NCI-H69 (cell line): ENCODE data around the gene FAM222B.
A peak's percentile ranks its signal among the peaks of the same experiment; 100 is the strongest.
"Not testable (repeated sequence)": the region's sequence is repeated elsewhere in the genome, so short reads cannot be mapped to it uniquely, and the experiment has no call there.

Source experiments
- DNase-seq: peaks from one replicate; lab custom pipeline; 2025; lab: John Stamatoyannopoulos, UW

FAM222B gene

DNA sequence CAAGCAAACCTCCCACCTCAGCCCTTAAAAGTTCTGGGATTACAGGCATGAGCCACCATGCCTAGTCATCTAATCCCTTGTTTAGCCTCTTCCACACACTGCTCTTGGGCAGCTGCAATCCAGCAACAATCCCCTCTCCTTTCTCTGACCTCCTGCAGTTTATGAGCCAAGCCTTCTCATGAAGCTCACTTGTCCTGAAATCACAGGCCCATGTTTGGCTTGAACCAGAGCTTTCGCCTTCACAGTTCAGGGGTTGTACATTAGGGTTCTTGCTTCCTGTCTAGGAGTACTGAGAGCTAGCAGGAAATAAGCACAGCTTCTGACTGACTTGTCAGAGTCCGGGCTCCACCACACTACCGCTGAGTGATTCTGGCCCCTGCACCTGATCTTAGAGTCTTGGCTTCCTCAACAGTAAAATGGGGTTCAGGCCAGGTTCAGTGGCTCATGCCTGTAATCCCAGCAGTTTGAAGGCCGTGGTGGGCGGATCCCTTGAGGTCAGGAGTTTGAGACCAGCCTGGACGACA is 28.5 kb upstream of the FAM222B start:
- no peak for DNase-seq

DNA sequence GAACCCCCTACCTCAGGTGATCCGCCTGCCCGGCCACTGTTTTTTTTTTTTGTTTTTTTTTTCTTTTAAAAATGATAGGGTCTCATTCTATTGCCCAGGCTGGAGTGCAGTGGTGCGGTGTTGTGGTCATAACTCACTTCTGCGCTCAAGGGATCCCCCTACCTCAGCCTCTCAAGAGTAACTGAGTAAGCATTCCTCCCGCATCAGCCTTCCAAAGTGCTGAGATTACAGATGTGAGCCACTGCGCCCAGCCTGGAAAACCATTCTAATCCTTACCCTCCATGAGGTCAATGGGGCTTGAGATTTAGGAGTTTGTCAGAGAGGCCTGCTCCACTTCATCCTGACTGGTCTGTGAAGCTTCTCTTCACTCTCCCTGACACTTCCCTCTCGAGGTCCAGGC is 24.7 kb upstream of the FAM222B start:
- DNase-seq: no peak

DNA sequence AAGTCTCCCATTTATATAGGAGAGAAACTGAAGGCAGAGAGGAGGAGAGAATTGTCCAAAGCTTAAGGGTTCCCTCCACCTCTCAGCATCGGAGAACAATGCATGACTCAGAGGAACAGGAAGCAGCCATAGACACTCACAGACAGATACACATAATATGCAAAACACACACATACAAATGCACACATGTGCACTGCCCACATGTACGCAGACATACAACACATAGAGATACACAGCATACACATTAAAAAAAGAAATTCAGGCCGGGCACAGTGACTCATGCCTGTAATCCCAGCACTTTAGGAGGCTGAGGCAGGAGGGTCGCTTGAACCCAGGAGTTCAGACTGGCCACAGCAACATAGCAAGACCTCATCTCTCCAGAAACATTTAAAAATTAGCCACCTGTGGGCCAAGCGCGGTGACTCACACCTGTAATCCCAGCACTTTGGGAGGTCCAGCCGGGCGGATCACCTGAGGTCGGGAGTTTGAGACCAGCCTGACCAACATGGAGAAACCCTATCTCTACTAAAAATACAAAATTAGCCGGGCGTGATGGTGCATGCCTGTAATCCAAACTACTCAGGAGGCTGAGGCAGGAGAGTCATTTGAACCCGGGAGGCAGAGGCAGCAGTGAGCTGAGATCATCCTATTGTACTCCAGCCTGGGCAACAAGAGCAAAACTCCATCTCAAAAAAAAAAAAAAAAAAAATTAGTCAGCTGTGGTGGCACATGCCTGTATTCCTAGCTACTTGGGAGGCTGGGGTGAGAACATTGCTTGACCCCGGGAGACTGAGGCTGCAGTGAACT is 23.6 kb upstream of the FAM222B start:
- no peak for DNase-seq

DNA sequence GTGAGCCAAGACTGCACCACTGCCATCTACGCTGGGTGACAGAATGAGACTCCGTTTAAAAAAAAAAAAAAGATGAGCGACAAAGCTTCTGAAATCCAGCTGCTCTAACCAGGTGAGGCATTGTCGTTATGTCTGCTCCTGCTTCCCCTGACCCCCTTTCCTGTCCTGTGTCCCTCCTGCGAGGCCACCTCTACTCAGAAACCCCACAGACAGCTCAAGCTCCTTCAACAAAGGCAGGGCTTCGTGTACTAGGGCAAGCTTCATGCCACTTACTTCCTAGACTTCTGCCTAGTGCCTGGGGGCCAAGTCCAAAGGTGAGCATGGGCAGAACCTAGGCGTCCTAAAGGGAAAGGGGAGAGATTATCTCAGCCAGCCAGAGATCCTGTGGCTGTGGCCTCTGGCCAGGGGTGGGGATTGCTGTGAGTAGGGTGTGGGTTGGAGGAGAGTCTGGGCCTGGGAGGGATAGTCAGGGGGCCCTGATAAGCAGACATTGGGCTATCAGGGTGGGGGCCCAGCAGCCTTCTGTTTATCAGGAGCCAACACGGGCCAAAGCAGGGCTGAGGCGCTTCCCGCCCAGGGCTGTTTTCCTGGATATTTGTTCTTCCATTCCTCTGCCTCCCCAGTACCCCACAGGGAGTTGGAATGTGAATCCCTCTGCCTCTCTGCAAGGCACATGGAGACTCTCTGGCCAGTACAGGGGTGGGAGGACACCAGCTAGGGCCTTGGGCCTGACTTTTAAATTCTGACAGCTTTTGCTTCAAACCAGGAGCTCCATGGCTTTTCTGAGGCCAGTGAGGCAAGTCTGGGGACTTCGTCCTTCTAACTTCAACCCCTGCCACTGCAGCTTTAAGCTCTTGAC is 22.6 kb upstream of the FAM222B start:
- no peak for DNase-seq

DNA sequence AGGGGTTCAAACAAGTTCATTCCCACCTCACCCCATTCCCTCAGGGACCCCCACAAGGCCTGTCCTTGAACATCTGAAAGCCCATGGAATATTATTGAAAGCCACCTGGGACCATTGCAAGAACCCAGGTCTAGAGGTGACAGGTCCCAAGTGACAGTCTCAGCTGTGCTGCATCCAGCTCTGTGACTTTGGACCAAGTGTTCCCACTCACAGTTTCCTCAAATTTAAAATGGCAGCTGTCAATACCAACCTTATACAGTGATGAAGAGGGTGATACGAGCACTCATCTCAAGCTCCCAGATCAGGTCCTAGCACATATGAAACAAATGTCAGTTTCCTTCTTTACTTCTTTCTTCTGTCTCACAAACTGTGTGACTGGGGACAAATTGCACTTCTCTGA is 21.4 kb upstream of the FAM222B start:
- DNase-seq: no peak

DNA sequence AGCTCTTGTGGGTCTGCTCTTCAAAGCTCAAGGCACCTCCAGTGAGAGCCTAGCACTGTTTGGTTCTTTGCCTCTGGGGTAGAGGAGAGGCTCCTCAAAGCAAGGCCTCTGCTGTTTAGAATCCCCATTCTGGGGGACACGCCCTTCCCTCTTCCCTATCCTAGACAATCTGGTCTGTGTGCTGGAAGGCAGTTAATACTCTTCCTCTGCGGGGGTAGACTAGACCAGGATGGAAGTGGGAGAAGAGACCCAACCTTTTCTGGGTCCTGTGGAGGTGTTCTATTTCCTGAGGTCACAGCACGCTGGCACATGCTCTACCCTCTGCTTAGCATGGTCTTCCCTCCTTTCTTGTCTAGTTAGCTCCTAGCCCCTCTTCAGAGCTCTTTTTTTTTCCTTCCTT is 20.0 kb upstream of the FAM222B start:
- DNase-seq: no peak

DNA sequence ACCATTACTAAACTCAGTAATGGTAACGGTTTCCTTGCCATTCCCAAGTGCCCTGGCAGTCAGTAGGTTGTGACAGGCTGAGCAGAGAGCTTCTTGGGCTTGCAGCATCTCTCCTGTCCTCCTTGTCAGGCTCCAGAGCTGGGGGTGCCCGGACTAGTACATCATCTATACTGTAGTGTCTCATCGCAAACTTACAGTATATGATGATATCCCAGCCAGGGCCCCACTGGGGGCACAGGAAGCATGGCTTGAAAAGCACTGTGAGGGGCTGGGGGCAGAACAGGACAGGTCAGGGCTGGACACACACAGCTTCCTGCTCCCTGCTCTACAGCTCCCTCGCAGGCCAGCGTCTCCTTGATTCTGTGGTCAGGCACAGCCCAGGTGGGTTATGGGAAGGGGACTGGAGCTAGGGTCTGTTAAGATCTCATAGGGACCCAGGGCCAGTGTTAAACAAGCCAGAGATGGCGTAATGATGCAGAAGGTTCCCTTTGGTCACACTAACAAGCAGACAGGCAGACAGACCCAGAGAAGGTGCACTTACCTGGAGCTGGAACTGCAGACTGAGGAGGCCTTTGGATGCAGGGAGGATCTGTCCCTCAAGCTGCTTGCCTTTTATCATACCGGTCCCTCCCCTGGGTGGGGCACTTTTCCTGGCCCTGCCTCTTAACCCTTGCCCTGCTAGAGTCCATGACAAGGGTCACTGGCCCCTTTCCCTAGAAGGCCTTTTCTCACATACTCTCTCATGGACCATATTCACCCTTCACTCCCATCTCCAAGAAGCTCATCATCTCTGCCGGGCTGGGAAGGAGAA is 19.0 kb upstream of the FAM222B start:
- DNase-seq: no peak

DNA sequence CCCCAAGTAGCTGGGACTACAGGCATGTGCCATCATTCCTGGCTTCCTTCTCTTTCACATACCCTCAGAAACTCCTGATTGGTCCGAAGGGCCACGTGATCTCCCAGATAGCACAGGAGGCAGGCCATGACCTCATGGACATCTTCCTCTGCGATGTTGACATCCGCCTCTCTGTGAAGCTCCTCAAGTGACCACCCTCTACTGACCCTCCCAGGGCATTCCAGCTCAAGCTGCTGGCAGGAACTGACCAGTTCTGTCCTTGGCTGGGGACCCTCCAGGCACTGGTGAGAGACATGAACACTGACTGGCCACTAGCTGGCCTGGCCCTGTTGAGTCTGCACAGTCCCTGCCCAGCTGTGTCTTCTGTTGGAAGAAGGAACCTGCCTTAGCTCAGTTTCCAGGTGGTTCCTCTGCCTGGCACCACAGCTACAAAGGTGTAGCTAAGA is 17.8 kb upstream of the FAM222B start:
- no peak for DNase-seq

DNA sequence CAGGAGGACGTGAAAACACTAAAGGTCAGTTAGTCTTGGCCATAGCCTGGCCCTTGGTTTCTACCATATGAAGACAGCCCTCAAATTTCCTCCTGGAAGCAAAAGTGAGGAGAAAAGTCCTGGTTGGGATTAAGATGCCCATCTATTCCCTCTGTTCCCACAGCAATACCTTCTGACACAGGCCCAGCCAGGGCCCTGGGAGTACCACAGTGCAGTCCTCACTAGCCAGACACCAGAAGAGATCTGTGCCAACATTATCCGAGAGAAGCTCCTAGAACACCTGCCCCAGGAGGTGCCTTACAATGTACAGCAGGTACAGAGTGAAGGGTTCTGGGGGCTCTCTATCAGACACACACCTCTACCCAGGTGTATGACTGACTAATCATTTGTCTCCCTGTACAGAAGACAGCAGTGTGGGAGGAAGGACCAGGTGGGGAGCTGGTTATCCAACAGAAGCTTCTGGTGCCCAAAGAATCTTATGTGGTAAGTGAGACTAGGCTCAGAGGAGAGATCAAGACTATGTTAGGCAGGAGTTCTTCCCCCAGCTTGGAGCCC is 16.3 kb upstream of the FAM222B start:
- DNase-seq: no peak

DNA sequence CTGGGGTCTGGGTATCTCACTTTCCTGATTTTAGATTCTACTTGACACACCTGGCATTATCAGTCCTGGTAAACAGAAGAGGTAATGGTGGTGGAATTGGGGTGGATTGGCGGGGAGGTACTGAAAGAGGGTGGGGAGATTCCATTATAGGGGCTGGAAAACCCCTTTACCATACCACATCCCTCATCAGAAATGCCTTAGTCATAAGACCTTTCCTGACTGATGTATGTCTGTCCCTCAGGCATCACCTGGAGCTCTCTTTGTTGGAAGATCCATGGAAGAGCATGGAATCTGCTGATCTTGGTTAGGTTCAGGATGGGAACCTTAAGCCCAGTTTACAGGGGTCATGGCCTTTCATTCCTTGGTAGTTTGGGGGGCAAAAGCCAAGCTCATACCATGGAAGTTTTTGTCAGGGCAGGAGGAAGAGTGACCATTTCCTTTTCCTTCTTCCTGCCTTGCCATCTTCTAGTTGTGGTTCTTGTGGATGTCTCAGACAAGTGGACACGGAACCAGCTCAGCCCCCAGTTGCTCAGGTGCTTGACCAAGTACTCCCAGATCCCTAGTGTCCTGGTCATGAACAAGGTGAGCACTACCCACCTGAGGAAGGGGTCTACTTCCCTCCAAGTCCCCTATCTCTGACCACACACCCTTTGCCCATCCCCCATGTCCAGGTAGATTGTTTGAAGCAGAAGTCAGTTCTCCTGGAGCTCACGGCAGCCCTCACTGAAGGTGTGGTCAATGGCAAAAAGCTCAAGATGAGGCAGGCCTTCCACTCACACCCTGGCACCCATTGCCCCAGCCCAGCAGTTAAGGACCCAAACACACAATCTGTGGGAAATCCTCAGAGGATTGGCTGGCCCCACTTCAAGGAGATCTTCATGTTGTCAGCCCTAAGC is 15.6 kb upstream of the FAM222B start:
- no peak for DNase-seq

DNA sequence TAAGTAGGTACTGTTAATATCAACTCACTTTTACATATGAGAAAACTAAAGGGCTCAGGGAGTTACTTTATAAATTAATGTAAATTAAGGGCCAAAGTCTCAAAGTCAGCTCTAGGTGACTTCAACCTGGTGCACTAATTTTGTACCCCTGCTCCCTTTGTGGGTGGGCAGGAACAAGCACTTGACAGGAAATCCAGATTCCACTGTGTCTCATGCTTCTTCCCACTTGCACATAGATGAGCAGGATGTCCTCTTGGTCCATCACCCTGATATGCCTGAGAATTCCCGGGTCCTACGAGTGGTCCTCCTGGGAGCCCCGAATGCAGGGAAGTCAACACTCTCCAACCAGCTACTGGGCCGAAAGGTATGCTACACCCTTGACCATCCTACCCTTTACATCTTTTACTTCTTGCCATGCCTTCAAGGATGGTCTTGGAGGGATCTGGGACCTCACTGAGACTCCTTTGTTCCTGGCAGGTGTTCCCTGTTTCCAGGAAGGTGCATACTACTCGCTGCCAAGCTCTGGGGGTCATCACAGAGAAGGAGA is 13.5 kb upstream of the FAM222B start:
- no peak for DNase-seq

DNA sequence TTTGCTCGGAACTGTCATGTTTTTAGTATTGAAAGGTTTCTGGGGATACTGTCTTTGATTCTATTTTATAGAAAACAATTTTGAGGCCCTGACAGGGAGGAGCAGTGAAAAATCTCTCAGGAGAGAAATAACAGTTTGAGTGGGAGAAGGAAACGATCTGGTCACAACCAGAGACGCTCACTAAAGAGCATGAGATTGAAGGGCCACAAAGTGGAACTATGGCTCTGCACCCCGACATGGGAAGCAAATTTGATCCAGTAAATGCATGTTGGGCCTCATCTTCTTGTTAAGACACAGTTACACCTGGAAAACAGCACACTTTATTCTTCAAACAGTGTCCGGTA is 12.7 kb upstream of the FAM222B start:
- DNase-seq: no peak

DNA sequence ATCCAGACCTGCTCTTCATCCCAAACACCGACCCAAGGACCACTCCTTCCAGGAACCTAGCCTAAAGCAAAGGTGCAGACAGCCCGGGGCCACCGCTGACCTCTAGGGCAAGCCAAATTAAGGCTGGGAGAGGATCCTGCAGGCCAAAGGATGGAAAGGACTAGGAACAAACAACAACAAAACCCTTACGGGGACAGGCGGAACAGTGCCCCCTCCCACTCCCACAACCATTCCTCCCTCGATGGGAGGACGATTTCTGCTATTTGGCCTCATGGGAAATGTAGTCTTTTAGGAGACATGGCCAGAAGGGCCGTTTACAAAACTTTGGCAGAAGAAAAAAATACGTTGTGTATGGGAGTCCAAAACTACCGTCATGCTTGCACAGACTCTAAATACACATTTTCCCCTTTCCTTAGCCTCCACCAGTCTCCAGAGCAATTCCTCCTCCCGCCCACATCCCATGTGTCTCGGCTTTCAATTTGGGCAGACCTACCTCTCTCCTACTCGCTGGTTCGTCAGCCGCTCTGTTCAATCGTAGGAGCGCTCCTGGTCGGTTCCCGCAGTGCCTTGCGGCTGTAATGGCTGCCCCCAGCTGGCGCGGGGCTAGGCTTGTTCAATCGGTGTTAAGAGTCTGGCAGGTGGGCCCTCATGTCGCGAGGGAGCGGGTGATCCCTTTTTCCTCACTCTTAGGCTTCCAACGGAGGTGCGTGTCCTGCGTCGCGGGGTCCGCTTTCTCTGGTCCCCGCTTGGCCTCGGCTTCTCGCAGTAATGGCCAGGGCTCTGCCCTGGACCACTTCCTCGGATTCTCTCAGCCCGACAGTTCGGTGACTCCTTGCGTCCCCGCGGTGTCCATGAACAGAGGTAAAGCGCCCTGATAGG is 12.1 kb upstream of the FAM222B start, which contains the start of gene ERAL1:
Gene ERAL1, plus strand, starts transcription at position 560 of the 879 bp plus-strand sequence. Its CDS starts 19 bp downstream, at position 579.
- peak; percentile 95 for DNase-seq

DNA sequence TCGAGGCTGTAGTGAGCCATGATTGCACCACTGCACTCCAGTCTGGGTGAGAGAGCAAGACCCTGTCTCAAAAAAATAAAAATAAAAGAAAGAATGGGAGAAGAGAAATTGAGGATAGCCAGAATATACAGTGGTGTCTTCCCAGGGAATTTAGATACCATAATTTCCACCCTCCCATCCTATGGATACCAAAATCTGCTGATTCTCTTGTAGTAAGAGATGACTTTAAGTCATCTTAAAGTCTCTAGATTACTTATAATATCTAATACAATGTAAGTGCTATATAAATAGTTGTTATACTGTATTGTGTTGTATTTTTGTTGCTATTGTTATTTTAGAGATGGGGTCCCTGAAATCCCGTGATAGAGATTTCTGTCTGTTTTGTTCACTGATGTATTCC is 10.7 kb upstream of the FAM222B start:
- DNase-seq: no peak

DNA sequence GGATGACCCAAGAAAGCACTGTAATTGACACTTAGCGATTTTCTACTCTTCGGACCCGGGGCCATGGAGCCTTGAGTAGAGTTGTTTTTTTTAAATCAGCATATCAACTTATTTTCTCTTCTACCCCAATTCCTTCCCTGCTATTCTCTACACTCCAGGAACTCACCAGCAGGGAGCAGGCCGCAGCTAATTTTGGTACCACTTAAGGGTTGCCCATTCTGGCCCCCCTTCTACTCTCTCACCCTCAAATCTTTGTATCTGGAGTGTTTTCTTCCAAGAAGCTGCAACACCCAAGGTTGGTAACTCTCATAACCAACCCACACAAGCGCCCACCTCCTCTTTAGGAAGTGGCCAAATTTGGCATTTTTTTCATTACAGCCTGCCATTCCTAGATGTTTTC is 6.7 kb upstream of the FAM222B start:
- DNase-seq: peak; percentile 43

DNA sequence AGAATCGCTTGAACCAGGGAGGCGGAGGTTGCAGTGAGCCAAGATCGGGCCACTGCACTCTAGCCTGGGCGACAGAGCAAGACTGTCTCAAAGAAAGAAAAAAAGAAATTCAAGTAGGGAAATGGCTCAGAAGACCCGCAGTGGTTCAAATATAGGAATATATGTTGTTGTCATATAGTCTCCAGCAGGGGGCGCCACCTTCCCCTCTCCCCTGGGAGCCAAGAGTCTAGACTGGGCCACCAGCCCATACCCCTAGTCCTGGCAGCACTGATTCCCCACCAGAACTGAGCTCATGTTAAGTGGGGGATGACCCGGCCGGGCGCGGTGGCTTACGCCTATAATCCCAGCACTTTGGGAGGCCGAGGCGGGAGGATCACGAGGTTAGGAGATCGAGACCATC is 6.1 kb upstream of the FAM222B start:
- peak; percentile 58 for DNase-seq

DNA sequence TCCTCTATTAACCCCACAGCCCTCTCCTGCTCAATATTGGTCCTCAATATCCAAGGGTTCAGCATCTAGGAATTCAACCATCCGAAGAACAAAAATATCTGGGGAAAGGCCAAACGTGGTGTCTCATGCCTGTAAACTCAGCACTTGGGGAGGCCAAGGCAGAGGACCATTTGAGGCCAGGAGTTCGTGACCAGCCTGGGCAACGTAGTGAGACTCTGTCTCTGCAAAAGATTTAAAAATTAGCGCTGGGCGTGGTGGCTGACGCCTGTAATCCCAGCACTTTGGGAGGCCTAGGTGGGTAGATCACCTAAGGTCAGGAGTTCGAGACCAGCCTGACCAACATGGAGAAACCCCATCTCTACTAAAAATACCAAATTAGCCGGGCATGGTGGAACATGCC is 4.1 kb upstream of the FAM222B start:
- DNase-seq: not testable (repeated sequence)

DNA sequence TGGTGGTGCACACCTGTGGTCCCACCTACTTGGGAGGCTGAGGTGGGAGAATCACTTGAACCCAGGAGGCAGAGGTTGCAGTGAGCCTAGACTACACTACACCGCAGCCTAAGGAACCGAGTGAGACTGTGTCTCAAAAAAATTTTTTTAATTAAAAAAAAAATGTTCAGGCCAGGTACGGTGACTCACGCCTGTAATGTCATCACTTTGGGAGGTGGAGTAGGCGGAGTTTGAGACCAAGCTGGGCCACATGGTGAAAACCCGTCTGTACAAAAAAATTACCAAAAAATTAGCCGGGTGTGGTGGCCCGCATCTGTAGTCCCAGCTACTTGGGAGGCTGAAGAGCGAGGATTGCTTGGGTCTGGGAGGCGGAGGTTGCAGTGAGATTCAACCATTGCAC is 3.6 kb upstream of the FAM222B start:
- no peak for DNase-seq

DNA sequence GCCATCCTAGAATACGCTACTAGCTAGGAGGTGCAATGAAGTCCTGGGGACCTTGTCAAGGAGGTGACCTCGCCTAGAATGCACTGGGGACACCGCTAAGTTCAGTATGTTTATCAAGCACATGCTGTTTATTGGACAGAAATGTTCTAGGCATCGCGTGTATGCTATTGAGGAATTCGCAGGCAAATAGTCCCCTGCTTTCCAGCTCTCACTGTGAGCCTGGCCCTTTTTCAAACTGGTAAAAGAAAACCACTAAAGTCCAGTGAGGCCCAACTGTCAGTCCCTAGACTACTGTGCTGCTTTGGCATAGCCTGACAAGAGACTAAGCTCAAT is 1.2 kb upstream of the FAM222B start:
- no peak for DNase-seq

DNA sequence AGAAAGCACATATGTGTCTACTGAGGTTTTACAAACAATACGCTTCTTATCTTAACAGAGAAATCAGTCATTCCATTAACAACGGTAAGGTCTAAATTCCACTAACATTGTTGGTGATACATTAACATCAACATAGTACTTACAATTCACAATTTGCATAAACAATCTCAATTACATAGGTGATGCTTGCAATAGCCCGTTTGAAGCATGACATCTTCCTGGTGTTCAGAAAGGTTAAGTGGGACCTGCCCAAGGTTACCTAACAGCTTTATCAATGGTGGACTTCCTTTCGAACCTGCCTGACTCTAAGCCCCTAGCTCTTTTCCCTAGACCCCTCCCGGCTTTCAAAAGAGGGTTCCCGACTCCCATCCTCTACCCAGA is 699 bp downstream of the FAM222B start:
- DNase-seq: no peak
